IMR-90 (cell line): ENCODE data around the gene NLRX1.

Source experiments
- CTCF ChIP-seq: conservative IDR thresholded peaks from 2 replicates; pipeline ENCODE4 v1.5.1; 2012; ENCODE audit warnings: mild to moderate bottlenecking, low read depth, low read length, improper control_type of control experiment
- ELK1 ChIP-seq: fragments of 150-350 bp; IDR thresholded peaks from 2 replicates; pipeline ENCODE4 v1.6.1; 2016; ENCODE audit warnings: low read depth, mild to moderate bottlenecking, low read length, moderate library complexity, borderline replicate concordance
- RCOR1 ChIP-seq: IDR thresholded peaks from 2 replicates; pipeline ENCODE4 v1.6.1; 2012; ENCODE audit warnings: mild to moderate bottlenecking, low read length, improper control_type of control experiment; ENCODE audit not compliant: insufficient replicate concordance

- TF ChIP-seq CTCF (no peak), RCOR1 (no peak), ELK1 (no peak)
Observed at GRCh38 chr11:119222891-119223290, 54.4 kb downstream of the NLRX1 start.
